ENCODE data around the gene MSI2.
"Not testable (repeated sequence)": the region's sequence is repeated elsewhere in the genome, so short reads cannot be mapped to it uniquely, and the experiment has no call there.

The MSI2 gene

GRCh38 chr17:57290981-57291380 lies 34.7 kb downstream of the MSI2 start:
- no peak for DNase-seq (ENCODE audit: low read depth in 2 of 2)

GRCh38 chr17:57292091-57292490 lies 35.8 kb downstream of the MSI2 start:
- DNase-seq (ENCODE audit: low read depth in 2 of 2): no peak

DNA sequence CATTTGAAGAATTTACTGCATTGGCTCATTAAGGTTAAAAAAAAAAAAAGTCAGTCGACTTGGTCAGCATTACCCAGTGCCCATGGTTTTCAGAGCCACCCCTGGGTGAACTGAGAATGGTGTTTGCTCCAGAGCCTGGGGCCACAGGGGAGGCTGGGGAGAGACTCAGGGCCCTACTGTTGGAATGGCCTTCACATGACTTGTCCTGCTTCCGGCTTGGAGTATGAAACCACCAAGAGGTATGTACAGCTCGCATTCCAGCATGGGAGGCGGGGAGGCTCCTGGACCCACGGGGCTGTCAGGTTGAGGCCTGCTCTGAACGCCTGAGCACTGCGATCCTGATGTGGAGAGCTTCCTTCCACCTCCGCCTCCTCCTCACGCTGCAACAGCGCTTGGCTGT lies 36.8 kb downstream of the MSI2 start:
- no peak for DNase-seq (ENCODE audit: low read depth in 2 of 2)

DNA sequence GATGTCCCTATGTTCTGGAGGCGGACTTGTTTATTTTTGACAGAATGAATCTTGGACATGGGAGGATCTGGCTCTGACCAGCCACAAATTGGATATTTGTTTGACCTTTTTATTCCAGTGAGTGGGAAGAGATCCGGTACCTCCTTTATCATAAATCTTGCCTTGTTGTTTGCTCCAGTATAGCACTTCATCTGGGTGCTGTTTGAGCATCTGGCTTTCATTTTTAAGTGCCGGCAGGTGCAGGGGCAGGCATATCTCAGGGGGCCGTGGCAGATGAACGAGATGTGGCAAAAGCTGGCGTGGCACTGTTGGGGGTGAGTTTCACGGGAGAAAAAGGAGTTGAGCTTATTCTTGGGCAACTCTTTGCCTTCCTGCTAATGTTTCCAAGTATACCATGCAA lies 37.8 kb downstream of the MSI2 start:
- DNase-seq (ENCODE audit: low read depth in 2 of 2): no peak

- peak; percentile 7 to 40 for DNase-seq (ENCODE audit: low read depth in 2 of 2)
These were observed 38.5 kb downstream of the MSI2 start for GRCh38 chr17:57294629-57295501.

DNA sequence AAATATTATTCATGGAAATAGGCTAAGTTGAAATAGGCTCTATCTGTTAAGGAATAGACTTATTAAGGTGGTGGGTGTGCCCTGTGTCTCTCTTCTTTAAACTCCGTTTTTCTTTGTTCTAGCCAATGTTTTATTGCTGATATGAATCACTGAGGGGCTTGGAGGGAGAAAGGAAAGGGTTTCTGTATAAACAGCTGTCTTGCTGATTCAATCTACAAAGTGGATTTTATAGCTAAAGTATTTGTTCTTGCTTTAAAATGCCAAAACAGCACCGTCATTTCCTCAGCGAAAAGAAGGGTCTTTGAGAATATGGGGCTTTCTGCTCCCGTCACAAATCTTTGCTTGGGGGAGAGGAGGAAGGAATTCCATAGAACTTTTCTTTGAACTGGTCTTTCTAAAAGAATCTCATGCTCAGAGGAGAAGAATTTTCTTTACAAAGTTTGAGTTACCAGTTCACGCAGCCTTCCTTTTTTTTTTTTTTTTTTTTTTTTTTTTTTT lies 39.3 kb downstream of the MSI2 start:
- DNase-seq (ENCODE audit: low read depth in 2 of 2): no peak

- DNase-seq (ENCODE audit: low read depth in 2 of 2): no peak
These were observed 39.9 kb downstream of the MSI2 start for GRCh38 chr17:57296231-57296630.

- DNase-seq (ENCODE audit: low read depth in 2 of 2): no peak
These were observed 42.9 kb downstream of the MSI2 start for GRCh38 chr17:57299176-57299575.

- DNase-seq (ENCODE audit: low read depth in 2 of 2): not testable (repeated sequence)
These were observed 44.3 kb downstream of the MSI2 start for GRCh38 chr17:57300592-57300991.

- no peak for DNase-seq (ENCODE audit: low read depth in 2 of 2)
These were observed 46.6 kb downstream of the MSI2 start for GRCh38 chr17:57302690-57303465.

- DNase-seq (ENCODE audit: low read depth in 2 of 2): no peak
These were observed 48.9 kb downstream of the MSI2 start for GRCh38 chr17:57305144-57305728.

GRCh38 chr17:57305908-57306504 lies 49.7 kb downstream of the MSI2 start:
- no peak for DNase-seq (ENCODE audit: low read depth in 2 of 2)

- DNase-seq (ENCODE audit: low read depth in 2 of 2): no peak
These were observed 52.3 kb downstream of the MSI2 start for GRCh38 chr17:57308543-57309186.

- no peak for DNase-seq (ENCODE audit: low read depth in 2 of 2)
These were observed 53.2 kb downstream of the MSI2 start for GRCh38 chr17:57309479-57309878.

GRCh38 chr17:57311281-57312216 lies 55.2 kb downstream of the MSI2 start:
- DNase-seq (ENCODE audit: low read depth in 2 of 2): no peak

DNA sequence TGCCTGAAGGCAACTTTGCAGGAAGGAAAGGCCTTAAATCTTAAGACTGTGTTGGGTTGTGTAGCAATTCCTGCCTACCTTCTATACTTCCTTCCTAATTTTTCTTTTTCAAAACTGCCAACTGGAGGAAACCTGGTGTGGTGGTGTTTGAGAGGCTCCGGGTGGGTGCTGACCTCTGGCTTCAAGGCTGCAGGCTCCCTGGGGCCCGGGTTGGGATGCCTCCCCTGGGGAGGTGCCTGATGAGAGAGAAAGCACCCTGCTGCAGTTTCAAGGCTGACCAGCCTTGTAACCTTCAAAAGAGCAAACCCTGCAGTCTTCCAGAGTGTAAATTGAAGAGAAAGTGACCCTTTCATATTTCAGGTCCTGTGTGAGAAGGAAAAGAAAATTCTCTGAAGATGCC lies 55.9 kb downstream of the MSI2 start:
- no peak for DNase-seq (ENCODE audit: low read depth in 2 of 2)

DNA sequence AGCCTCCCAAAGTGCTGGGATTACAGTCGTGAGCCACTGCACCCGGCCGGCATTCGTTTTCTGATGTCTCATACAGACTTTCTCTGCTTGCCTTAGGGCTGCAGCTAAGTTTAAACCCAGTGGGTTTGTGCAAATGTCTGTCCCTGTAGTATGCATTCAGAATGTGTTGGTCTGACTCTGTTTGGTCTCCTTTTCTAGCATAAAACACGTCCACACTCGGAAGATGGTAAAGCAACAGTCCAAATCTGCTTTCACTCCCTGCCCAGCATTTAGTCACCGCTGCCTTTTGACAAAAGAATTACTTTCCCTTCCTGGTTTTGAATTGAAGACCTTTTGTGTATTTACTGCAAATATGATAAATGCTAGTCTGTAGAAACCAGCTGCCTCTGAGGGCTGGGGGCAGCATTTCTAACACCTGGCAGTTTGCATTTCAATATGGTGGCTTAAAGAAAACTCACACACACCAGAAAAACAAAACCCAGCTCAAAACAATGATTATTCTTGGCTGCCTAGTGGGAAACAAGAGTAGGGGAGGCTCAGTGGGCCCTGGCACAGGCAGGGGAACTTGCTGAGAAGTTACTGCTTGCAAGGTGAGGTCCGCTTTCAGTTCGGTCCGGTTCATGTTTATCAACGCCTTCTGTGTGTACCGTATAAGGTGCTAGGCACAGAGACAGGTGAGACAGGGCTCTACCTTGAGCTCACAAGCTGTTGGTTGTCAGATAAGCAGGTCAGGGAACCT lies 56.9 kb downstream of the MSI2 start:
- no peak for DNase-seq (ENCODE audit: low read depth in 2 of 2)

GRCh38 chr17:57315061-57316015 lies 59.0 kb downstream of the MSI2 start:
- no peak for DNase-seq (ENCODE audit: low read depth in 2 of 2)

GRCh38 chr17:57316361-57316760 lies 60.0 kb downstream of the MSI2 start:
- no peak for DNase-seq (ENCODE audit: low read depth in 2 of 2)
